H54 (cell line): ENCODE results near the gene MAP1LC3B2.

Source experiments
- DNase-seq: peaks from one replicate; pipeline ENCODE4 v3.0.0; 2011; ENCODE audit warnings: low spot score, mixed read lengths; ENCODE audit not compliant: insufficient read length
- FAIRE-seq: peaks from 3 replicates; lab custom pipeline; 2011; peaks lifted over from hg19 to GRCh38; lab: Jason Lieb, UNC
- POLR2A ChIP-seq: IDR thresholded peaks from 2 replicates; pipeline ENCODE4 v1.6.1; 2011; ENCODE audit warnings: low read depth, mild to moderate bottlenecking, low read length

The MAP1LC3B2 gene

GRCh38 chr12:116613256-116613655 is 54.1 kb downstream of the MAP1LC3B2 start:
- FAIRE-seq (no peak), DNase-seq (no peak)
- TF ChIP-seq POLR2A = no peak

- FAIRE-seq (no peak), DNase-seq (no peak)
- TF ChIP-seq POLR2A = no peak
Measured at GRCh38 chr12:116614194-116614915, 55.2 kb downstream of the MAP1LC3B2 start.

GRCh38 chr12:116615141-116615861 is 56.1 kb downstream of the MAP1LC3B2 start:
- DNase-seq (no peak), FAIRE-seq (no peak)
- TF ChIP-seq POLR2A = no peak

- TF ChIP-seq POLR2A = no peak
- no peak for DNase-seq
- FAIRE-seq = no peak
Measured at GRCh38 chr12:116616536-116617248, 57.5 kb downstream of the MAP1LC3B2 start.

DNA sequence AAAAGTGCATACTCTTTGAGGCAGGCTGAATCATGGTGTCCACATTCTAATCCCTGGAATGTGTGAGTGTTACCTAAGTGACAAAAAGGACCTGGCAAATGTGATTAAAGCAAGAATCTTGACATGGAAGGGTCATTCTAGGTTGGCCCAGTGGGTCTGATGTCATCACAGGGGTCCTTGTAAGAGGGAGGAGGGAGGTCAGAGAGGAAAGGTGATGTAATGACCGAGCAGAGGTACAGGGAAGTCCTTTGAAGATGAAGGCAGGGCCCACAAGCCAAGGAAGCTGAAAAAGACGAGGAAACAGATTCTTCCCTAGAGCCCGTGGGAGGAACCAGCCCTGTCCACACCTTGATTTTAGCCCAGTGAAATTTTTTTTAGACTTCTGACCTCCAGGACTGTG is 60.1 kb downstream of the MAP1LC3B2 start:
- DNase-seq = no peak
- TF ChIP-seq POLR2A = no peak
- no peak for FAIRE-seq

- no peak for FAIRE-seq
- no peak for TF ChIP-seq POLR2A
- DNase-seq = no peak
Measured at GRCh38 chr12:116620124-116620491, 60.9 kb downstream of the MAP1LC3B2 start.

DNA sequence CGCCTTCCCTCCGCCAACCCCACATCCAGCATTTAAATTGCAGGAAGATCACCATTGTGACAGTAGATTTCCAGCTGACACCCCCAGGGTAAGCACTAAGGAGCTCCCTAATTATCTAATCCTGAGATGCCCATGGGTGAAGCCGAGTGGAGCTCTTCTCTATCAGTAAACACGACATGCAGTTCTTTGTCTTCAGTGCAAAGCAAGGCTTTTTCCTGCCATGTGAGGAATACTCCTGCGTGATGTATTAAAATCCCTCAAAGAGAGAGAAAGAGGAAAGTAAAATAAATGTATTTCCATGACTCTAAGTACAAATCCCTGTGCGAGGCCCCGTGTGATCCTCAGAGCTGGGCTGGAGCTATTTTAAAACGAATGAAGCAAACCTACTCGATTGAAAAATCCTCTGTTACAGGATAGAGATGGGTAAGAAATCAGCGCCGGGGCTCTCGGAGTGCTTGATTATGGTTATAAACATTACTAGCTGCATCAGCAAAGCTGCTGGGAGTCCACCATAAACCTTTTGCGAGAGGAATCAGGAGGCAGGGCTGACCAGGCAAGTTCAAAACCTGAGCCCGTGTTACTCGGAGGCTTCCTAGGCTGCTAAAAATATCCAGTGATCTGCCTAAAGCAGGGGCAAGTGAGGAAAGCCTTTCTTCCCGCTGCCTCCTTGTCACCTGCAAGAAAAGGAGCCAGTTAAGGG is 61.5 kb downstream of the MAP1LC3B2 start:
- FAIRE-seq (no peak), DNase-seq (no peak)
- TF ChIP-seq POLR2A = no peak

- FAIRE-seq (no peak), DNase-seq (no peak)
- no peak for TF ChIP-seq POLR2A
Measured at GRCh38 chr12:116621194-116621593, 62.0 kb downstream of the MAP1LC3B2 start.

DNA sequence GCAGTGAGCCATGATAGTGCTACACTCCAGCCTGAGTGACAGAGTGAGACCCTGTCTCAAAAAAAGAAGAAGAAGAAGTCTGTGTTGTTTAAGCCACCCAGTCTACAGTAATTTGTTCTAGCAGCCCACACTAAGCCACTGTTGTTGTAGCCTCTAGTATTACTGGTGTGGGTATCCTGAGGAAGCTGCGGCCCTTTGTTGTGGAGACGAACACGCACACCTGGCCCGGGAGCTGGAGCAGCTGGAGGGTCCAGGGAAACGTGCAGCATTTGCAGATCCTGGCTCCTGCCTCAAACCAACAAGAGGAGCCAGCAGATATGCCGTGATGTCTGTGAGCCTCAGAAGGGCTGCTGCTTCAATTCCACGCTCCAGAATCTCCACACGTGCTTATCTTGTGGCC is 65.3 kb downstream of the MAP1LC3B2 start:
- no peak for DNase-seq
- no peak for TF ChIP-seq POLR2A
- FAIRE-seq = no peak

GRCh38 chr12:116626153-116626552 is 67.0 kb downstream of the MAP1LC3B2 start:
- DNase-seq (no peak), FAIRE-seq (no peak)
- TF ChIP-seq POLR2A = no peak
